ENCODE data around the gene ZNF593OS. TPM values are rescaled to one million over a fixed set of nuclear protein-coding genes. Genes with fewer than 3 reads are reported as not detected.
A peak's percentile ranks its signal among the peaks of the same experiment; 100 is the strongest.

Gene ZNF593OS
- polyA plus RNA-seq, 3 donors: 0.50 to 0.59 TPM; not detected in 1

DNA sequence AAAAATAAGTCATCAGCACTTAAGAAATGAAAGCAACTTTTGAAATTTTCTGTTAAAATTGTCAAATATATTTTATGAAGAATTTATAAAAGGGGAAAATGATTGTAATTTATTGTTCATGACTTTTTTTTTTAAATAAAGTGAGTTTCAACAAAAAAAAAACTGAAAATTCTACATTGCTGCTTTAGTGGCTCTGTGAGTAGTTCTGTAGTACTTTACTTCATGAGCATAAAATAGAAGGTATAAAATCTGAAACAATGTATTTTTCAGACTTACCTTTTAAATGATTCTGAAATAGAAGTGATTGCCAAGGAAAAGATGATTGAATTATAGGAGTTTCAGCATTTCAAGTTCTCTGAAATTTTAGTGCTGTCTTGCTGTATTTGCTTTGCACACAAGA is 46.2 kb downstream of the ZNF593OS start:
- Histone ChIP-seq H3K4me1 (ENCODE audit: control insufficient read depth in 1 of 2, insufficient read depth in 2 of 2, low read length in 2 of 2) (peaks cover 65 to 80% of the 10 kb centered on the region in 2 donors), H3K4me3 (replicated peaks in 1 of 3; ENCODE audit: low read depth in 2 of 3, low read length in 3 of 3) (no peak overlapping the region), H3K4me2 (replicated peaks; ENCODE audit: extremely low read depth, low read length, poor library complexity, severe bottlenecking) (no peak overlapping the region), H3K27ac (ENCODE audit: low read depth in 1 of 2, low read length in 2 of 2) (peak overlapping the region in 1 of 2 donors; percentile 77), H2AFZ (ENCODE audit: insufficient read depth, low read depth, low read length, poor library complexity, severe bottlenecking) (no peak overlapping the region), H3K36me3 (replicated peaks in 1 of 2; ENCODE audit: control insufficient read depth in 1 of 2, insufficient read depth in 2 of 2, low read length in 2 of 2) (no peaks in the 10 kb centered on the region), H3K27me3 (ENCODE audit: control insufficient read depth in 2 of 2, insufficient read depth in 2 of 2, low read length in 2 of 2) (no peaks in the 10 kb centered on the region), H3K79me2 (ENCODE audit: insufficient read depth, low read length) (peaks cover 39% of the 10 kb centered on the region), H4K20me1 (ENCODE audit: insufficient read depth, low read length) (no peaks in the 10 kb centered on the region), H3K9ac (ENCODE audit: insufficient read depth, low read length, poor library complexity, severe bottlenecking) (no peak overlapping the region), H3K9me3 (replicated peaks in 1 of 2; ENCODE audit: control insufficient read depth in 1 of 2, insufficient read depth in 1 of 2, low read length in 2 of 2) (no peaks in the 10 kb centered on the region)
- DNase-seq: no peak
- peaks cover 0 to 2% (median 0%) of the 10 kb centered on the region in 7 donors for H3K9me3 Mint-ChIP-seq
- H3K27ac Mint-ChIP-seq: peak overlapping the region in 4 of 7 donors; percentile 38 to 79 (median 74)
- TF ChIP-seq, protein P1, sequence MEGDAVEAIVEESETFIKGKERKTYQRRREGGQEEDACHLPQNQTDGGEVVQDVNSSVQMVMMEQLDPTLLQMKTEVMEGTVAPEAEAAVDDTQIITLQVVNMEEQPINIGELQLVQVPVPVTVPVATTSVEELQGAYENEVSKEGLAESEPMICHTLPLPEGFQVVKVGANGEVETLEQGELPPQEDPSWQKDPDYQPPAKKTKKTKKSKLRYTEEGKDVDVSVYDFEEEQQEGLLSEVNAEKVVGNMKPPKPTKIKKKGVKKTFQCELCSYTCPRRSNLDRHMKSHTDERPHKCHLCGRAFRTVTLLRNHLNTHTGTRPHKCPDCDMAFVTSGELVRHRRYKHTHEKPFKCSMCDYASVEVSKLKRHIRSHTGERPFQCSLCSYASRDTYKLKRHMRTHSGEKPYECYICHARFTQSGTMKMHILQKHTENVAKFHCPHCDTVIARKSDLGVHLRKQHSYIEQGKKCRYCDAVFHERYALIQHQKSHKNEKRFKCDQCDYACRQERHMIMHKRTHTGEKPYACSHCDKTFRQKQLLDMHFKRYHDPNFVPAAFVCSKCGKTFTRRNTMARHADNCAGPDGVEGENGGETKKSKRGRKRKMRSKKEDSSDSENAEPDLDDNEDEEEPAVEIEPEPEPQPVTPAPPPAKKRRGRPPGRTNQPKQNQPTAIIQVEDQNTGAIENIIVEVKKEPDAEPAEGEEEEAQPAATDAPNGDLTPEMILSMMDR (IDR thresholded peaks at IDR 0.05): no peak
- H3K4me1 Mint-ChIP-seq: peaks cover 70% of the 10 kb centered on the region
- intact Hi-C loops (cut with micrococcal nuclease): no loop called here
- H3K27me3 Mint-ChIP-seq (ENCODE audit: low read depth in 3 of 3): no peaks in the 10 kb centered on the region
- peaks cover 3 to 8% of the 10 kb centered on the region in 2 donors for H3K36me3 Mint-ChIP-seq
- H3K4me3 Mint-ChIP-seq: no peak overlapping the region

- Mint-ChIP-seq H3K36me3 (peaks cover 3 to 9% of the 10 kb centered on the region in 2 donors), H3K4me3 (no peak overlapping the region), H3K4me1 (peaks cover 76% of the 10 kb centered on the region), H3K9me3 (peaks cover 0 to 2% (median 0%) of the 10 kb centered on the region in 7 donors), H3K27ac (peak overlapping the region in 4 of 7 donors; percentile 25 to 75 (median 37)), H3K27me3 (ENCODE audit: low read depth in 3 of 3) (no peaks in the 10 kb centered on the region)
- Histone ChIP-seq H2AFZ (ENCODE audit: insufficient read depth, low read depth, low read length, poor library complexity, severe bottlenecking) (no peak overlapping the region), H3K27me3 (ENCODE audit: control insufficient read depth in 2 of 2, insufficient read depth in 2 of 2, low read length in 2 of 2) (no peaks in the 10 kb centered on the region), H3K4me2 (replicated peaks; ENCODE audit: extremely low read depth, low read length, poor library complexity, severe bottlenecking) (peak overlapping the region; percentile 4), H3K4me3 (replicated peaks in 1 of 3; ENCODE audit: low read depth in 2 of 3, low read length in 3 of 3) (no peak overlapping the region), H3K79me2 (ENCODE audit: insufficient read depth, low read length) (peaks cover 42% of the 10 kb centered on the region), H3K4me1 (ENCODE audit: control insufficient read depth in 1 of 2, insufficient read depth in 2 of 2, low read length in 2 of 2) (peaks cover 65 to 87% of the 10 kb centered on the region in 2 donors), H3K36me3 (replicated peaks in 1 of 2; ENCODE audit: control insufficient read depth in 1 of 2, insufficient read depth in 2 of 2, low read length in 2 of 2) (no peaks in the 10 kb centered on the region), H3K27ac (ENCODE audit: low read depth in 1 of 2, low read length in 2 of 2) (peak overlapping the region in 1 of 2 donors; percentile 77), H3K9ac (ENCODE audit: insufficient read depth, low read length, poor library complexity, severe bottlenecking) (no peak overlapping the region), H4K20me1 (ENCODE audit: insufficient read depth, low read length) (no peaks in the 10 kb centered on the region), H3K9me3 (replicated peaks in 1 of 2; ENCODE audit: control insufficient read depth in 1 of 2, insufficient read depth in 1 of 2, low read length in 2 of 2) (no peaks in the 10 kb centered on the region)
- TF ChIP-seq, protein P1 (IDR thresholded peaks at IDR 0.05): no peak
- intact Hi-C loops (cut with micrococcal nuclease): loop anchor here in 1 of 2 donors (5.0 kb wide), 1 partner anchor 38 kb away; no protein-coding TSS in a partner anchor
- WGBS (ENCODE audit: insufficient coverage): no CpG with 5 or more reads among the region's 4 CpGs
- DNase-seq: no peak
Observed at GRCh38 chr1:26124418-26125331, 47.0 kb downstream of the ZNF593OS start.
